HepG2 (cell line): ENCODE results near the gene WDR70. TPM values are rescaled to one million over a fixed set of nuclear protein-coding genes. Genes with fewer than 3 reads are reported as not detected.

Experiments used
- ATAC-seq: fragments of 200-7000 bp; cut with Tn5 transposase; 3 replicates; pipeline ENCODE4 v1.9.1; 2020; ENCODE audit warnings: mild to moderate bottlenecking, moderate library complexity
- BruUV-seq: library from RNA; stranded (reverse); fragments of 400-500 nt; replicated peaks from 2 replicates; lab custom pipeline; 2021; lab: Mats Ljungman, UMichigan
- CTCF ChIA-PET: fragments of 300-600 bp; formaldehyde crosslinking; extraction: SDS; loops from one replicate; lab custom pipeline; 2021; ENCODE audit warnings: low total read pairs, inconsistent platforms, low intra/inter-chr PET ratio; lab: Yijun Ruan, JAX
- POLR2A ChIA-PET: fragments of 350-600 bp; sonication (Branson Sonifier 250); formaldehyde crosslinking; loops from one replicate; lab custom pipeline; 2020; ENCODE audit warnings: antibody characterized with exemption, inconsistent platforms; lab: Yijun Ruan, JAX
- DNase-seq: peaks from one replicate; pipeline ENCODE4 v3.0.0-alpha.2; 2015; ENCODE audit warnings: low spot score
- FAIRE-seq: peaks from 3 replicates; lab custom pipeline; 2011; peaks lifted over from hg19 to GRCh38; lab: Jason Lieb, UNC
- H2AFZ ChIP-seq: one replicate; pipeline ENCODE4 v1.6.1; 2011; ENCODE audit warnings: low read length, inconsistent platforms
- H3K27ac ChIP-seq: fragments of 300-600 bp; 3 replicates; pipeline ENCODE4 v1.8.0; 2011; ENCODE audit warnings: mixed run types, mild to moderate bottlenecking, mixed read lengths, low read length, inconsistent platforms; ENCODE audit not compliant: insufficient read depth; ENCODE audit errors: extremely low read length
- H3K27me3 ChIP-seq, 2 experiments: fragments of 200-600 bp in 1 of 2; 2 replicates in 1 of 2; 3 replicates in 1 of 2; pipeline versions ENCODE4 v1.6.0 to v1.8.0; 2011; ENCODE audit warnings: low read length in 2 of 2, mild to moderate bottlenecking in 2 of 2, moderate library complexity in 2 of 2, inconsistent platforms in 1 of 2; ENCODE audit not compliant: insufficient read depth in 2 of 2, control insufficient read depth in 1 of 2
- H3K36me3 ChIP-seq, 2 experiments: fragments of 200-600 bp in 1 of 2; replicated peaks in 1 of 2; 2 replicates in 1 of 2; 3 replicates in 1 of 2; pipeline versions ENCODE4 v1.5.1 to v1.8.0; 2011; ENCODE audit warnings: low read length in 2 of 2, inconsistent platforms in 1 of 2; ENCODE audit not compliant: insufficient read depth in 2 of 2, control insufficient read depth in 1 of 2
- H3K4me1 ChIP-seq: 2 replicates; pipeline ENCODE4 v1.5.1; 2012; ENCODE audit warnings: low read length, inconsistent platforms; ENCODE audit not compliant: insufficient read depth
- H3K4me2 ChIP-seq: 2 replicates; pipeline ENCODE4 v1.6.0; 2011; ENCODE audit warnings: low read depth, low read length, inconsistent platforms
- H3K4me3 ChIP-seq, 3 experiments: fragments of 200-600 bp in 1 of 3; sonication (generic), shearing (Covaris generic) in 1 of 3; replicated peaks in 1 of 3; 2 replicates each; pipeline ENCODE4 v1.5.1; 2011 to 2016; ENCODE audit warnings: low read length in 3 of 3, inconsistent platforms in 2 of 3, low read depth in 2 of 3, mild to moderate bottlenecking in 2 of 3, control low read depth in 1 of 3, mixed read lengths in 1 of 3; ENCODE audit not compliant: insufficient read depth in 1 of 3
- H3K79me2 ChIP-seq: one replicate; pipeline ENCODE4 v1.6.1; 2011; ENCODE audit warnings: low read length, inconsistent platforms; ENCODE audit not compliant: insufficient read depth
- H3K9ac ChIP-seq: 2 replicates; pipeline ENCODE4 v1.6.0; 2011; ENCODE audit warnings: mild to moderate bottlenecking, low read depth, low read length, inconsistent platforms; ENCODE audit not compliant: insufficient read depth
- H3K9me3 ChIP-seq: 2 replicates; pipeline ENCODE4 v1.5.1; 2012; ENCODE audit warnings: mild to moderate bottlenecking, low read length
- H4K20me1 ChIP-seq: 2 replicates; pipeline ENCODE4 v1.6.0; 2011; ENCODE audit warnings: inconsistent platforms, mild to moderate bottlenecking, low read length, moderate library complexity; ENCODE audit not compliant: insufficient read depth
- BCL6 ChIP-seq: IDR thresholded peaks from 2 replicates; pipeline ENCODE4 v1.6.1; 2016; ENCODE audit warnings: missing genetic modification reagents, missing compliant biosample characterization
- CEBPB ChIP-seq: IDR thresholded peaks from 2 replicates; pipeline ENCODE4 v1.6.1; 2011; ENCODE audit warnings: low read depth, low read length, improper control_type of control experiment, borderline replicate concordance
- DR1 ChIP-seq: sonication (generic); formaldehyde crosslinking; IDR thresholded peaks from 2 replicates; pipeline ENCODE4 v1.8.0; 2021; ENCODE audit warnings: mild to moderate bottlenecking, missing genetic modification reagents, inconsistent platforms
- FOSL2 ChIP-seq: sonication (generic); formaldehyde crosslinking; IDR thresholded peaks from 2 replicates; pipeline ENCODE4 v1.4.0; 2020; ENCODE audit warnings: missing genetic modification reagents
- ZNF790 ChIP-seq: sonication (generic); formaldehyde crosslinking; IDR thresholded peaks from 2 replicates; pipeline ENCODE4 v1.8.0; 2022; ENCODE audit warnings: missing genetic modification reagents, mild to moderate bottlenecking, borderline replicate concordance
- ZNF883 ChIP-seq: sonication (generic); formaldehyde crosslinking; IDR thresholded peaks from 2 replicates; pipeline ENCODE4 v1.5.1; 2020; ENCODE audit warnings: mild to moderate bottlenecking, missing genetic modification reagents; ENCODE audit errors: not compliant biosample characterization
- WGBS: methylation state at CpG from one replicate; pipeline ENCODE4 v1.1.6; 2017; ENCODE audit warnings: low lambda C conversion rate; 5-methylcytosine and 5-hydroxymethylcytosine counted together
- in situ Hi-C: cut with HindIII; loops from 2 replicates; pipeline ENCODE4 v1.10.0; 2017; ENCODE audit warnings: low pct_unique_long_range_greater_than_20kb; ENCODE audit not compliant: extremely low pct_ligation_motif_present
- intact Hi-C: fragments of 100-400 bp; cut with micrococcal nuclease; formaldehyde crosslinking; loops from one replicate; pipeline ENCODE4 v1.10.0; 2022; ENCODE audit not compliant: unreplicated experiment
- polyA plus RNA-seq, 8 experiments: library from polyadenylated mRNA; depleted of rRNA in 3 of 8; stranded (reverse) in 7 of 8; unstranded in 1 of 8; fragments of >200 nt; fragmentation: Illumina TruSeq in 4 of 8; extraction: Trizol in 4 of 8; gene quantifications; 2 replicates each; pipeline versions ENCODE4 v1.2.1 to v1.2.3, GENCODE V29; 2011 to 2016; ENCODE audit warnings: low read depth in 4 of 8, missing spikeins in 1 of 8, mixed read lengths in 1 of 8; ENCODE audit not compliant: insufficient read depth in 1 of 8
- total RNA-seq, 5 experiments: library from RNA; depleted of rRNA; stranded (reverse); fragments of >200 nt; fragmentation: Illumina TruSeq; extraction: Trizol; gene quantifications; 2 replicates each; pipeline ENCODE4 v1.2.3, GENCODE V29; 2016; ENCODE audit warnings: low read depth in 1 of 5
- TF ChIP-seq, protein P1 (sequence below): sonication (generic); formaldehyde crosslinking; IDR thresholded peaks from one replicate; pipeline ENCODE4 v1.5.1; 2020; ENCODE audit warnings: mild to moderate bottlenecking, missing genetic modification reagents; ENCODE audit errors: not compliant biosample characterization

WDR70 gene
- total and polyA plus RNA-seq, 2 of the 13 experiments (the other 11 are each of a cell fraction or from before 2014, with no cell fraction given), result 14.6 to 30.6 TPM

- Histone ChIP-seq H3K4me3 (no peak overlapping the region), H3K79me2 (no peaks in the 10 kb centered on the region), H2AFZ (no peak overlapping the region), H3K9ac (no peak overlapping the region), H3K9me3 (no peaks in the 10 kb centered on the region), H4K20me1 (no peaks in the 10 kb centered on the region), H3K27me3 (no peaks in the 10 kb centered on the region), H3K27ac (no peak overlapping the region), H3K4me2 (no peak overlapping the region), H3K36me3 (peaks cover 0 to 2% of the 10 kb centered on the region in 2 experiments; a peak in 1 of 5 replicates), H3K4me1 (no peaks in the 10 kb centered on the region)
- in situ Hi-C loops (no loop called here), intact Hi-C loops (no loop called here)
- CTCF ChIA-PET, result no interaction called here
- peak; percentile 57; the same call in 1 of the 3 replicates for ATAC-seq
- DNase-seq, result peak; percentile 52
- no peak for TF ChIP-seq ZNF883 (CRISPR knock-in tag)
- TF ChIP-seq BCL6 (CRISPR knock-in tag), result no peak
- no peak for TF ChIP-seq DR1 (CRISPR knock-in tag)
- TF ChIP-seq ZNF790 (CRISPR knock-in tag), result no peak
- peak; percentile 17; the same call in 1 of the 2 replicates for TF ChIP-seq CEBPB
- TF ChIP-seq FOSL2 (CRISPR knock-in tag), result peak; percentile 50; the same call in 1 of the 2 replicates
- TF ChIP-seq, protein P1, sequence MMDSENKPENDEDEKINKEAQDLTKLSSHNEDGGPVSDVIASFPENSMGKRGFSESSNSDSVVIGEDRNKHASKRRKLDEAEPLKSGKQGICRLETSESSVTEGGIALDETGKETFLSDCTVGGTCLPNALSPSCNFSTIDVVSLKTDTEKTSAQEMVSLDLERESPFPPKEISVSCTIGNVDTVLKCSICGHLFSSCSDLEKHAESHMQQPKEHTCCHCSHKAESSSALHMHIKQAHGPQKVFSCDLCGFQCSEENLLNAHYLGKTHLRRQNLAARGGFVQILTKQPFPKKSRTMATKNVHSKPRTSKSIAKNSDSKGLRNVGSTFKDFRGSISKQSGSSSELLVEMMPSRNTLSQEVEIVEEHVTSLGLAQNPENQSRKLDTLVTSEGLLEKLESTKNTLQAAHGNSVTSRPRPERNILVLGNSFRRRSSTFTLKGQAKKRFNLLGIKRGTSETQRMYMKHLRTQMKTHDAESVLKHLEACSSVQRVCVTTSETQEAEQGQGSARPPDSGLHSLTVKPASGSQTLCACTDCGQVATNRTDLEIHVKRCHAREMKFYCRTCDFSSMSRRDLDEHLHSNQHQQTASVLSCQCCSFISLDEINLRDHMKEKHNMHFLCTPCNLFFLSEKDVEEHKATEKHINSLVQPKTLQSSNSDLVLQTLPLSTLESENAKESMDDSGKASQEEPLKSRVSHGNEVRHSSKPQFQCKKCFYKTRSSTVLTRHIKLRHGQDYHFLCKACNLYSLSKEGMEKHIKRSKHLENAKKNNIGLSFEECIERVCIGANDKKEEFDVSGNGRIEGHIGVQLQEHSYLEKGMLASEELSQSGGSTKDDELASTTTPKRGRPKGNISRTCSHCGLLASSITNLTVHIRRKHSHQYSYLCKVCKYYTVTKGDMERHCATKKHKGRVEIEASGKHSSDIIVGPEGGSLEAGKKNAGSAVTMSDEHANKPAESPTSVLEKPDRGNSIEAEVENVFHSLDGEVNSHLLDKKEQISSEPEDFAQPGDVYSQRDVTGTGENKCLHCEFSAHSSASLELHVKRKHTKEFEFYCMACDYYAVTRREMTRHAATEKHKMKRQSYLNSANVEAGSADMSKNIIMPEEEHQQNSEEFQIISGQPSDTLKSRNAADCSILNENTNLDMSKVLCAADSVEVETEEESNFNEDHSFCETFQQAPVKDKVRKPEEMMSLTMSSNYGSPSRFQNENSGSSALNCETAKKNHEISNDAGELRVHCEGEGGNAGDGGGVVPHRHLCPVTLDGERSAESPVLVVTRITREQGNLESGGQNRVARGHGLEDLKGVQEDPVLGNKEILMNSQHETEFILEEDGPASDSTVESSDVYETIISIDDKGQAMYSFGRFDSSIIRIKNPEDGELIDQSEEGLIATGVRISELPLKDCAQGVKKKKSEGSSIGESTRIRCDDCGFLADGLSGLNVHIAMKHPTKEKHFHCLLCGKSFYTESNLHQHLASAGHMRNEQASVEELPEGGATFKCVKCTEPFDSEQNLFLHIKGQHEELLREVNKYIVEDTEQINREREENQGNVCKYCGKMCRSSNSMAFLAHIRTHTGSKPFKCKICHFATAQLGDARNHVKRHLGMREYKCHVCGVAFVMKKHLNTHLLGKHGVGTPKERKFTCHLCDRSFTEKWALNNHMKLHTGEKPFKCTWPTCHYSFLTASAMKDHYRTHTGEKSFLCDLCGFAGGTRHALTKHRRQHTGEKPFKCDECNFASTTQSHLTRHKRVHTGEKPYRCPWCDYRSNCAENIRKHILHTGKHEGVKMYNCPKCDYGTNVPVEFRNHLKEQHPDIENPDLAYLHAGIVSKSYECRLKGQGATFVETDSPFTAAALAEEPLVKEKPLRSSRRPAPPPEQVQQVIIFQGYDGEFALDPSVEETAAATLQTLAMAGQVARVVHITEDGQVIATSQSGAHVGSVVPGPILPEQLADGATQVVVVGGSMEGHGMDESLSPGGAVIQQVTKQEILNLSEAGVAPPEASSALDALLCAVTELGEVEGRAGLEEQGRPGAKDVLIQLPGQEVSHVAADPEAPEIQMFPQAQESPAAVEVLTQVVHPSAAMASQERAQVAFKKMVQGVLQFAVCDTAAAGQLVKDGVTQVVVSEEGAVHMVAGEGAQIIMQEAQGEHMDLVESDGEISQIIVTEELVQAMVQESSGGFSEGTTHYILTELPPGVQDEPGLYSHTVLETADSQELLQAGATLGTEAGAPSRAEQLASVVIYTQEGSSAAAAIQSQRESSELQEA (CRISPR knock-in tag), result no peak
- BruUV-seq, result no TSS peak
- WGBS, result 95% methylated on average over 2 of the region's 5 CpGs
- no peak for FAIRE-seq
- POLR2A ChIA-PET, result no interaction called here
These were observed 317.3 kb downstream of the WDR70 start for GRCh38 chr5:37696190-37697021.
